Liver (tissue), 9 donors: ENCODE data around the gene PPAN. TPM values are rescaled to one million over a fixed set of nuclear protein-coding genes. Genes with fewer than 3 reads are reported as not detected.

Source experiments
- DNase-seq: peaks from one replicate; pipeline ENCODE4 v3.0.0-alpha.2; 2017; ENCODE audit warnings: low spot score
- H3K27ac ChIP-seq, 2 donors: one replicate each; pipeline ENCODE4 v1.7.0; 2013; ENCODE audit warnings: inconsistent platforms in 2 of 2, low read length in 2 of 2, control low read depth in 1 of 2, low read depth in 1 of 2, mild to moderate bottlenecking in 1 of 2
- H3K27me3 ChIP-seq, 4 donors: one replicate each; pipeline versions ENCODE4 v1.6.1 to v1.7.0; 2013; ENCODE audit warnings: low read length in 3 of 4, inconsistent platforms in 1 of 4, mild to moderate bottlenecking in 1 of 4, moderate library complexity in 1 of 4; ENCODE audit not compliant: control insufficient read depth in 4 of 4, insufficient read depth in 4 of 4
- H3K36me3 ChIP-seq, 4 donors: one replicate each; pipeline versions ENCODE4 v1.6.1 to v1.7.0; 2013; ENCODE audit warnings: low read length in 3 of 4, mild to moderate bottlenecking in 3 of 4, low read depth in 1 of 4, moderate library complexity in 1 of 4; ENCODE audit not compliant: control insufficient read depth in 4 of 4, insufficient read depth in 3 of 4
- H3K4me1 ChIP-seq, 4 donors: one replicate each; pipeline versions ENCODE4 v1.6.1 to v1.7.0; 2013; ENCODE audit warnings: low read length in 3 of 4, mild to moderate bottlenecking in 3 of 4, moderate library complexity in 1 of 4; ENCODE audit not compliant: control insufficient read depth in 4 of 4, insufficient read depth in 4 of 4
- H3K4me3 ChIP-seq, 3 donors: one replicate each; pipeline versions ENCODE4 v1.6.1 to v1.7.0; 2013; ENCODE audit warnings: low read length in 3 of 3, control low read depth in 1 of 3, low read depth in 1 of 3, mild to moderate bottlenecking in 1 of 3
- H3K9ac ChIP-seq, 2 donors: one replicate each; pipeline ENCODE4 v1.7.0; 2013; ENCODE audit warnings: low read length in 2 of 2, mild to moderate bottlenecking in 2 of 2, moderate library complexity in 2 of 2, control low read depth in 1 of 2, low read depth in 1 of 2
- H3K9me3 ChIP-seq, 4 donors: one replicate each; pipeline versions ENCODE4 v1.6.1 to v1.7.0; 2013; ENCODE audit warnings: low read length in 3 of 4; ENCODE audit not compliant: control insufficient read depth in 4 of 4
- EGR1 ChIP-seq, 2 donors: IDR thresholded peaks; 2 replicates each; pipeline ENCODE4 v1.6.1; 2016 to 2018; ENCODE audit warnings: antibody characterized with exemption in 2 of 2, low read depth in 2 of 2
- FOXA1 ChIP-seq: IDR thresholded peaks from 2 replicates; pipeline ENCODE4 v1.6.1; 2016; ENCODE audit warnings: antibody characterized with exemption
- FOXA2 ChIP-seq: IDR thresholded peaks from 2 replicates; pipeline ENCODE4 v1.6.1; 2016; ENCODE audit warnings: antibody characterized with exemption
- GABPA ChIP-seq, 2 donors: IDR thresholded peaks in 1 of 2; conservative IDR thresholded peaks in 1 of 2; 2 replicates each; pipeline ENCODE4 v1.6.1; 2016; ENCODE audit warnings: antibody characterized with exemption in 2 of 2, mild to moderate bottlenecking in 1 of 2, moderate library complexity in 1 of 2
- HNF4A ChIP-seq, 2 donors: conservative IDR thresholded peaks; 2 replicates each; pipeline ENCODE4 v1.6.1; 2016; ENCODE audit warnings: antibody characterized with exemption in 2 of 2, mild to moderate bottlenecking in 2 of 2
- HNF4G ChIP-seq: IDR thresholded peaks from 2 replicates; pipeline ENCODE4 v1.6.1; 2016; ENCODE audit warnings: antibody characterized with exemption
- MAX ChIP-seq: IDR thresholded peaks from 2 replicates; pipeline ENCODE4 v1.6.1; 2016; ENCODE audit warnings: antibody characterized with exemption
- NR2F2 ChIP-seq: IDR thresholded peaks from 2 replicates; pipeline ENCODE4 v1.6.1; 2016; ENCODE audit warnings: antibody characterized with exemption
- RAD21 ChIP-seq, 2 donors: IDR thresholded peaks; 2 replicates each; pipeline ENCODE4 v1.6.1; 2016; ENCODE audit warnings: antibody characterized with exemption in 2 of 2, mild to moderate bottlenecking in 2 of 2
- REST ChIP-seq: IDR thresholded peaks from 2 replicates; pipeline ENCODE4 v1.6.1; 2016; ENCODE audit warnings: antibody characterized with exemption, mild to moderate bottlenecking
- RXRA ChIP-seq, 2 donors: IDR thresholded peaks; 2 replicates each; pipeline ENCODE4 v1.6.1; 2017 to 2018; ENCODE audit warnings: antibody characterized with exemption in 2 of 2, mild to moderate bottlenecking in 1 of 2
- SP1 ChIP-seq: IDR thresholded peaks from 2 replicates; pipeline ENCODE4 v1.6.1; 2018; ENCODE audit warnings: antibody characterized with exemption, mild to moderate bottlenecking
- TAF1 ChIP-seq: conservative IDR thresholded peaks from 2 replicates; pipeline ENCODE4 v1.6.1; 2016; ENCODE audit warnings: antibody characterized with exemption, mild to moderate bottlenecking
- YY1 ChIP-seq: IDR thresholded peaks from 2 replicates; pipeline ENCODE4 v1.6.1; 2016; ENCODE audit warnings: antibody characterized with exemption, mild to moderate bottlenecking
- WGBS: extraction: QIAGEN DNeasy Blood & Tissue Kit; methylation state at CpG from one replicate; pipeline ENCODE4 v1.1.7; 2013; 5-methylcytosine and 5-hydroxymethylcytosine counted together
- polyA plus RNA-seq, 2 donors: library from polyadenylated mRNA; stranded (reverse) in 1 of 2; unstranded in 1 of 2; fragments of 200-250 nt in 1 of 2; fragments of >200 nt in 1 of 2; fragmentation: Nextera tagmentation in 1 of 2; extraction: Ambion mirVana in 1 of 2; gene quantifications; one replicate each; pipeline versions ENCODE4 v1.2.1 to v1.2.3, GENCODE V29; 2013 to 2015
- total RNA-seq, 2 donors: library from RNA; depleted of rRNA; stranded (reverse); fragments of >200 nt; gene quantifications; one replicate each; pipeline ENCODE4 v1.2.3, GENCODE V29; 2014
- TF ChIP-seq, protein P1 (sequence below): IDR thresholded peaks from 2 replicates; pipeline ENCODE4 v1.6.1; 2016; ENCODE audit warnings: antibody characterized with exemption
- TF ChIP-seq, protein P2 (sequence below): IDR thresholded peaks from 2 replicates; pipeline ENCODE4 v1.6.1; 2016; ENCODE audit warnings: antibody characterized with exemption
- TF ChIP-seq, protein P3 (sequence below): fragments of 150-350 bp; IDR thresholded peaks from 2 replicates; pipeline ENCODE4 v1.5.1; 2017; ENCODE audit warnings: improper control_type of control experiment, low read depth, low read length; ENCODE audit not compliant: missing input control
- donor health status: healthy.
- donor health status: healthy.
- donor health status: healthy.
- donor health status: healthy.
- donor health status: healthy.

Gene PPAN
- total and polyA plus RNA-seq, 4 donors, result 10.1 to 20.7 (median 14.2) TPM

DNA sequence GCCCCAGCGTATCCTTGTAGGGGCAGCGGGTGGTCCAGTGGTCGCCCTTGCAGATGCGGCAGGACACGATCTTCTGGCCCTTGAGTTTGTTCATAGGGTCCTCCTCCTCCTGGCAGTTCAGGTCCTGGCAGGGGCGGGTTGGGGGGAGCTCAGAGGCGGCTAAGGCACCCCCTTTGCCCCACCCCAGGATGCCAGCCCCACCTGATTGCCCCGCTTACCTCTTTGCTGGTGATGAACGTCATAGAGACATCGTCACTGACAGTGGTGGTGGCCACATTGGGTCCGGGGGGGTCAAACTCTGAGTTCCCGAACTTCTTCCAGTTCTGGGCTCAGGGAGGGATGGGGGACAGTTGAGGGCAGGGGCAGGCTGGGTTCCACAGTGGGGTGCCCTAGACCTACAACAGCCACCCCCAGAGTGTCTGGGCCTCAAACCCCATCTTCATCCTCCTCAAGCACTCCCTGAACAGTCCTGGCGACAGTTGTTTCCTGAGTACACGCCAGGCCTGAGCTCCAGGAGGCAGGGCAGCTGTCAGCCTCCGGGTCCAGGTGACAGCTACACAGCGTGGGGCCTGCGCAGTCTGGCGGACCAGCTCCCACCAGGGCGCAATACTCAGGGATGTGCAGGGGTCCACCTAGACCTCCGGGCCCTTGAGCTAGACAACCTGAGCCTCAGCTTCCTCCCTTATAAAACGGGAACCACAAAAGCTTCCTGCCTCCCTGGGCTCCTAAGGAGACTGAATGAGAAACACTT is 10.9 kb downstream of the PPAN start:
- WGBS, result 93% methylated on average over 21 of the region's 21 CpGs
- Histone ChIP-seq H3K27ac (no peak overlapping the region), H3K4me3 (no peak overlapping the region), H3K9ac (no peak overlapping the region), H3K9me3 (no peaks in the 10 kb centered on the region), H3K36me3 (peaks cover 7 to 37% (median 16%) of the 10 kb centered on the region in 4 donors), H3K27me3 (no peaks in the 10 kb centered on the region), H3K4me1 (peaks cover 4 to 20% (median 12%) of the 10 kb centered on the region in 4 donors)
- no peak for DNase-seq
- TF ChIP-seq TAF1 (no peak), HNF4G (no peak), RAD21 (IDR thresholded peaks at IDR 0.05) (no peak), EGR1 (IDR thresholded peaks at IDR 0.05; ENCODE audit: low read depth in 2 of 2) (no peak), MAX (no peak), GABPA (IDR thresholded peaks at IDR 0.05 in 1 of 2, conservative IDR thresholded peaks at IDR 0.05 in 1 of 2) (no peak), FOXA1 (no peak), YY1 (no peak), HNF4A (conservative IDR thresholded peaks at IDR 0.05) (no peak), FOXA2 (no peak), REST (no peak), NR2F2 (no peak), RXRA (IDR thresholded peaks at IDR 0.05) (no peak), SP1 (no peak)
- TF ChIP-seq, protein P1, sequence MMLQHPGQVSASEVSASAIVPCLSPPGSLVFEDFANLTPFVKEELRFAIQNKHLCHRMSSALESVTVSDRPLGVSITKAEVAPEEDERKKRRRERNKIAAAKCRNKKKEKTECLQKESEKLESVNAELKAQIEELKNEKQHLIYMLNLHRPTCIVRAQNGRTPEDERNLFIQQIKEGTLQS, result no peak
- TF ChIP-seq, protein P2, sequence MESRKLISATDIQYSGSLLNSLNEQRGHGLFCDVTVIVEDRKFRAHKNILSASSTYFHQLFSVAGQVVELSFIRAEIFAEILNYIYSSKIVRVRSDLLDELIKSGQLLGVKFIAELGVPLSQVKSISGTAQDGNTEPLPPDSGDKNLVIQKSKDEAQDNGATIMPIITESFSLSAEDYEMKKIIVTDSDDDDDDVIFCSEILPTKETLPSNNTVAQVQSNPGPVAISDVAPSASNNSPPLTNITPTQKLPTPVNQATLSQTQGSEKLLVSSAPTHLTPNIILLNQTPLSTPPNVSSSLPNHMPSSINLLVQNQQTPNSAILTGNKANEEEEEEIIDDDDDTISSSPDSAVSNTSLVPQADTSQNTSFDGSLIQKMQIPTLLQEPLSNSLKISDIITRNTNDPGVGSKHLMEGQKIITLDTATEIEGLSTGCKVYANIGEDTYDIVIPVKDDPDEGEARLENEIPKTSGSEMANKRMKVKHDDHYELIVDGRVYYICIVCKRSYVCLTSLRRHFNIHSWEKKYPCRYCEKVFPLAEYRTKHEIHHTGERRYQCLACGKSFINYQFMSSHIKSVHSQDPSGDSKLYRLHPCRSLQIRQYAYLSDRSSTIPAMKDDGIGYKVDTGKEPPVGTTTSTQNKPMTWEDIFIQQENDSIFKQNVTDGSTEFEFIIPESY, result no peak
- TF ChIP-seq, protein P3, sequence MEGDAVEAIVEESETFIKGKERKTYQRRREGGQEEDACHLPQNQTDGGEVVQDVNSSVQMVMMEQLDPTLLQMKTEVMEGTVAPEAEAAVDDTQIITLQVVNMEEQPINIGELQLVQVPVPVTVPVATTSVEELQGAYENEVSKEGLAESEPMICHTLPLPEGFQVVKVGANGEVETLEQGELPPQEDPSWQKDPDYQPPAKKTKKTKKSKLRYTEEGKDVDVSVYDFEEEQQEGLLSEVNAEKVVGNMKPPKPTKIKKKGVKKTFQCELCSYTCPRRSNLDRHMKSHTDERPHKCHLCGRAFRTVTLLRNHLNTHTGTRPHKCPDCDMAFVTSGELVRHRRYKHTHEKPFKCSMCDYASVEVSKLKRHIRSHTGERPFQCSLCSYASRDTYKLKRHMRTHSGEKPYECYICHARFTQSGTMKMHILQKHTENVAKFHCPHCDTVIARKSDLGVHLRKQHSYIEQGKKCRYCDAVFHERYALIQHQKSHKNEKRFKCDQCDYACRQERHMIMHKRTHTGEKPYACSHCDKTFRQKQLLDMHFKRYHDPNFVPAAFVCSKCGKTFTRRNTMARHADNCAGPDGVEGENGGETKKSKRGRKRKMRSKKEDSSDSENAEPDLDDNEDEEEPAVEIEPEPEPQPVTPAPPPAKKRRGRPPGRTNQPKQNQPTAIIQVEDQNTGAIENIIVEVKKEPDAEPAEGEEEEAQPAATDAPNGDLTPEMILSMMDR, result no peak
